Stimulated activated CD8-positive, alpha-beta memory T cell treated with anti-CD3 and anti-CD28 coated beads, Interleukin-15, amount 100 ng/mL, for 24 hours (primary cell): ENCODE results near the gene TMEM14C.
A peak's percentile ranks its signal among the peaks of the same experiment; 100 is the strongest.

ENCODE experiments used
- DNase-seq: peaks from one replicate; pipeline ENCODE4 v3.0.0-alpha.2; 2020; ENCODE audit warnings: low read depth

The TMEM14C gene

DNA sequence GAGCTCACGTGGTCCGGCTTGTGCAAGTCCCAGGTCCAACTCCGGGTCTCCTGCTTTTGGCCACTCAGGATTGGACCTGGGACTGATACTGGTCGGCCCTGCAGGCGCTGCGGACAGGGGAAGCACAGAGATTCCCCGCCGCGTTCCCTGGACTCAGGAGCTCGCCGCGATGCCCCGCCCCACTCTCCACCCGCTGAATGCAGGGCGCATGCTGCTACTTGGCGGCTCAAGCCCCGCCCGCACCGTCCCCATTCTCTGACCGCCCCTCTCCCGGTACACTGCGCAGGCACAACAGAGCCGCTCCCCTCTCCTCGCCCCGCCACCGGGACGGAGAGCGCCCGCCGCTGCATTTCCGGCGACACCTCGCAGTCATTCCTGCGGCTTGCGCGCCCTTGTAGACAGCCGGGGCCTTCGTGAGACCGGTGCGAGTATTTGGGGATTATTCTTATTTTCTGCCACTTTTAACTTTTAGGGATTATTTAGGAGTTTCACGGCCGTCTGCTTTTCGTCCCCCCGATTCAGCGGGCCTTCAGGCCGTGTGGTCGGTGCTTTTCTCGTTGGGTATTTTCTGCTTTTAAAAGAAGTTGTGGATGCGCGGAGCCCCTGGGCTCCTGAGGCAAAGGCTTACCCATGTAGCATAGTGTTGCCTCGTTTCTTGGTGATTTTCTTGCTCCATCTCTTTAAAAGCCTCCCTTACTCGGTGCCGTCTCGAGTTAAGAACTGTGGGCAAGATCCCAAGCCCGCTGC is at the start of gene TMEM14C:
Gene TMEM14C, plus strand, starts transcription at position 251 of the 747 bp plus-strand sequence. CDS start 1,544 bp downstream, outside the sequence.
- DNase-seq, result peak; percentile 67

DNA sequence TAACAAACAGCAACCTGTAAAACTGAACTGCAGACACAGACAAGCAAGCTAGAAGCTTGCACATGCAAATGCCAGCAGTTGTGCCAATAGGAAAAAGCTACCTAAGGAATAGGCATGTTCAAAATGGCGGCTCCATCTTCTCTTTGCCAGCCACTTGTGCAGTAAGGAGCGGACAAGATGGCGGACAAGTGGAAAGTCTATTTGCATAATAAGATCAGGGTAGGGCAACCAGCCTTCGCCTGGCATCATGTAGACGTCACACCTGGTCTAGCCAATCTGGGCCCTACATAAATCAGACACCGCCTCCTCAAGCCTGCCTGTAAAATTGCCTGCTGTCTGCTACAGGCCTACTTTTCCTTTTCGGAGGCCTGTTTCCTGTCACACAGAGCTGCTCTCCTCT is 46.5 kb upstream of the TMEM14C start:
- DNase-seq, result no peak

DNA sequence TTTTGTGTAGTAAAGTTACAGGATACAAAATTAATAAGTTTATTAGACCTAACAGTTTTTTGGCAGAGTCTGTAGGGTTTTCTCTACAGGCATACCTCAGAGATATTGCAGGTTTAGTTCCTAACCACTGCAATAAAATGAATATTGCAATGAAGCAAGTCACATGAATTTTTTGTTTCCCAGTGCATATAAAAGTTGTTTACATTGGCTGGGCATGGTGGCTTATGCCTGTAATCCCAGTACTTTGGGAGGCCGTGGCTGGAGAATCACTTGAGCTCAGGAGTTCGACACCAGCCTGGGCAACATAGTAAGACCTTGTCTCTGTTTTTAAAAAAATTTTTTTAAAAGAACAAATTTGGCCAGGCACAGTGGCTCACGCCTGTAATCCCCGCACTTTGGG is 44.4 kb upstream of the TMEM14C start:
- DNase-seq, result no peak

DNA sequence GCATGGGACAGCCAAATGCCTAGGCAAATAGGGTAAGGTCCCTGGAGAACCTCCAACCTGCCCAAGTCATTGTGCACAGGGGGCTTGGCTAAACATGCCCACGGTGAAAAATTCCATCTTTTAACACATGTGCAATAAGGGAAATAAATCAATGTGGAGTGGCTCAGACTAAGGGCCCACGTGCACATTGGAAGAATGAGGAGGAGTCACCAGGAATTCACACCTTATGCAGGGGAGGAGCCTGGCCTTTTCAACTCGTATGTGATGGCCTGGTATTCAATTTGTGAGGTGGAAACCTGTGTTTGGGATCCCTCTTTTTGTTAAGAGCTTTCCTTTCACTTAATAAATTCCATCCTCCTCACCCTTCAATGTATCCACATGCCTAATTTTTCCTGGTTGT is 41.1 kb upstream of the TMEM14C start:
- no peak for DNase-seq

DNA sequence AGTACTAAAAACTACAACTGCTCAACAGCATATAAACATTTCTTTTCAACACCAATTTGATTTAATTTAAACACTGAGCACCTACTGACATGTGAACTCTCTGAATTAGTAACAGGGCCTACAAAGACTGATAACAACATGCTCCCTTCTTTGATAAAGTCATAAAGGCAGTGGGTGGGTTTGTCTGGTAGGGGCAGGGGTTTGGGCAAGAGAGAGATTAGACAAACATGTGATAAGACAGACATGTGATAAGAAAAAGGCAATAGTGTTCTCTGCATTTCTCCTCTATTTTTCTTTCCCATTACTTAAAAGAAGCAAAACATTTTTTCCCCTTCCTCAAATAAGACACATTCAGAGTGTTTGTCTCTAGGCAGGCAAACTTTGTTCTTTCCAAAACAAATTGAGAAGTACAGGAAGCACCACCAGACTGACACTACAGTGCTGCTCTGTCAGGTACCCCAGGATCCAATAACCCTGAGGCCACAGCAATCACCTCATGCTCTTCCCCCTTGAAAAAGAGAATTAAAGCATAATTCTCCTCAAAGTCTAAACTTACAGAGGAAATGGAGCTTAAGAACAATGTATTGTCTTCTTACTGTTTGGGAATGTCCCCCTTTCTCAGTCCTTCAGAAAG is 40.4 kb upstream of the TMEM14C start:
- no peak for DNase-seq

DNA sequence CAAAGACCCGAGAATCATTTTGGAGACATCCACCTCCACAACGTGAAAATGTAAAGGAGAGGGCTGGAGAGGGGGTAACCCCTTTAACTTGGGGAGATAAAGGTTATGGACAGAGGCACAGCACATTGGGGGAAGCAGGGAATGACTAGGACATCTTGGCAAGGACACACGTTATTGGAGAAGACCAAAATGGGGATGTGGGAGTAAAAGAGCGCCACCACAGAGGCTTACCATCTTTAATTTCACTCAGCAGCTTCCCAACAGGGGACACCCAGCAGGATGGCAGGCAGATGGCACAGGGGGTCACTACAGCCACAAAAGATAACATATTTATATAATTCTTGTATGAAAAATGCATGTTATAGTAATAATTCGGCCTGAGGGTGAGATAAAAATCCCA is 38.3 kb upstream of the TMEM14C start:
- no peak for DNase-seq

DNA sequence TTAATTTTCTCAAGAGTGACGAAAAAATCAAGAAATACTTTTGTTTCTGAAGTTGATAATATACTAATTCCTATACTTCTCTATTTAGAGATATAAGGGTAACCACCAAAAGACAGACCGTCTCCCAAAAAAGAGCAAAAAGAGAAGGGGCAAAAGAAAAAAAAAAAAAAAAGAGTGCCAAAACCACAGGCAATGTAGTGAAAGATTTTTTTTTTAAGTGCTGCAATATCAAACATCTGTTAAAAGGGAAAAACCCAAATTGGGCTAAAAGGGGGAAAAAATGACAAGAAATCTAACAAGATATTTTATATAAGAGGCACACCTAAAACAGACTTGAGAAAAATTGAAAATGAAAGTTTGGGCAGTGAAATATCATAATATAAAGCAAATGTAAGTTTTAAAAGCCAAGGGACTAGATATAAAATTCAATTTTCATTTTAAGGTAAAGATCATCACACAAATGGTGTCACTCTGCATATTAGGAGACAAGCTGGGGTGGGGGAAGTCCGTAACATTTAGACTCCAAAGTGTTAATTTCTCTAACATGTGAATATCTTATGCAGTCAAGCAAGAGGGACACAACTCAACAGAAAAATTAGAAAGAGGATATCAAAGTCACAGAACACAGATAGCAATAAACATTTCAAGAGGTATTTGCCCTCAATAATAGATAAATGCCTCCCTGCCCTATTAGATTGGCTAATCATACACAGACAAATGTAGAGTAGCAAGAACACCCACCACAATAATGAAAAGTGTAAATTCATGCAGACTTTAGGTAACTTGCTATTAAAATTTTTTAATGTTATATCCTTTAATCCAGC is 37.6 kb upstream of the TMEM14C start:
- DNase-seq, result no peak

DNA sequence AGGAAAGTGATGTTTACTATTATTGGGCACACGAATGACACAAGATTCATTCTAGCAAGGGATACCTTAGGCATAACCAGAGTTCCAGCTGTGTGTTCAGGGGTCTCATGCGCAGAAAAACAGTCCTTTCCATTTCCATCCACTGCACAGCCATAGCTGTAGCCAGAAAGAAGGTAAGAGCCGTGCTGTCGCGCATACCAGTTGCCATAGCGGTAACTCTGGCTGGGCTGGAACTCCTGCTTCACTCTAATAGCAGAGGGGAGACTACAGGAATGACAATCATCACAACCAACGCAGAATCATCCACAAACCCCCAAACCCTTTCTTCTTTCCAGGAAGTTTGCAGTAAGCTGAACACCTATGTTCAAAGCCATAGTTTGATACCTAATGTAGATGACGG is 36.0 kb upstream of the TMEM14C start:
- DNase-seq, result no peak

DNA sequence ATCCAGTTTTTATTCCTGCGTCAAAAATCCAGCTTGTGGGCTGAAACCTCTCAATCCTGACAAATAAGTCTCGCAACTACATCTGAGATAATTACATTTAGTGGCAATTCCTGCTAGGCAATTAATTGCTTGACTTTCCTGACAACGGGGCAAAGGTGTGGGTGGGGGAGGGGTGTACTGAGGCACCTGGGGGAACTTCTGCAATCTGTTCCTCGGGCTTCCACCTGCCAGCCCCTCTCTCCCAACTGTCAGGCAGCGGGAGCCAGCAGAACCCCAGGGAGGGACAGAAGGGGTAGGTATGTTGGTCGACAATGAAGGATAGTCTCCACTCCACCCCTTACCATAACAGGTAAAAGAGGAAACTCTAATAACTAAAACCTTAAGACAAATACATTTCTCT is 35.3 kb upstream of the TMEM14C start:
- DNase-seq, result no peak

DNA sequence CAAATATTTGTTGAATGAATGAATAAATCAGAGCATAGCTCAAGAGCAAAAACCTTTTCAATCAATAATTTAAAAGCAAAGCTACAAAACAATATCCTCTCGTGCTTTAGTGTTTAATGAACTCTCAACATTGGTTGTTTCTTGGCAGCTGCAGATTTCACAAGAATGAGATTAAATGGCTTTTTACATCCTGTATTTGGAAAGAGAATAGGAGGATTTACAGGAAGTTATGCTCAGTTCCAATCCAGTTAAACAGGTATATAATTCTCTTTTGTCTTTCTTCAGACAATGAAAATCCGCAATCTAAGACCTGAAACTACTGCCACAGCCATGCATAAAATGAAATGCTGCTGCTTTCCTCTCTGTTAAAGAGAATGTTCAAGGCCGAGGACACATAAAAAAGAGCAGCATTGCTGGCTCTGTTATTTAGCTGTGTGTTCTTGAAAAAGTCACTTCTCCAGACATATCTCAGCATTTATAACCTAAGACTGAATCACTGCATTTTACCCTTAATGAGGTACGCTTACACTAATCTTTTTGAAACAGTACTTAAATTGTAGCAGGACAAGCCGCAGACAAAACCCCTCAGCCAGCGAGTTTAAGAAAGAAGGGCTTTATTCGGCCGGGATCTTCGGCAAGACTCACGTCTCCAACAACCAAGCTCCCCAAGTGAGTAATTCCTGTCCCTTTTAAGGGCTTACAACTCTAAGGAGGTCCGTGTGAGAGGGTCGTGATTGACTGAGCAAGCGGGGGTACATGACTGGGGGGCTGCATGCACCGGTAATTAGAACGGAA is 32.0 kb upstream of the TMEM14C start:
- DNase-seq, result no peak

DNA sequence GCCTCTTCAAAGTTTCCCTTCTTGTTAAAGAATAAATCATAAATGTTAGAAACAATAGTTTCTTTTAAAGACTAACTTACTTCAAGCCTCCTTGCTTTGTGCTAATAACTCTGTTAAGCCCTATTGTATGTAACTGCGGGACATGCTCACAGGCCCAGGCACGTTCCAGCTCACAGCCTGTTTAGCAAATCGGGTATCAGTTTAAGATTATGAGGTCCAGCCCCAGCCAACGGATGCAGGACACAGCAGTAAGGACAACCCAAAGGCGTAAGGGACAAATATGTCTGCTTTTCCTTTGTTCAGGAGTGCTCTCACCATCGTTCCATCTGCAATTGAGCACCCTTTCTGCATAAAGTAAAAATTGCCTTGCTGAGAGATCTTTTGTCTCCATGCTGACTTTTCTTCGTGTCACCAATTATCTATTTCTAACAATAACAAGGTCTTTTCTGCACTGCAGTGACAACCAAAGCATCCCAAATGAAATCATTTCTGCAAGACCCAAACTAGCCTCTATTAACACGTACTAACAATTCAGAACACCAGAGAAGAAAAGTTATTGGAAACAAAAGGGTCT is 29.8 kb upstream of the TMEM14C start:
- no peak for DNase-seq

DNA sequence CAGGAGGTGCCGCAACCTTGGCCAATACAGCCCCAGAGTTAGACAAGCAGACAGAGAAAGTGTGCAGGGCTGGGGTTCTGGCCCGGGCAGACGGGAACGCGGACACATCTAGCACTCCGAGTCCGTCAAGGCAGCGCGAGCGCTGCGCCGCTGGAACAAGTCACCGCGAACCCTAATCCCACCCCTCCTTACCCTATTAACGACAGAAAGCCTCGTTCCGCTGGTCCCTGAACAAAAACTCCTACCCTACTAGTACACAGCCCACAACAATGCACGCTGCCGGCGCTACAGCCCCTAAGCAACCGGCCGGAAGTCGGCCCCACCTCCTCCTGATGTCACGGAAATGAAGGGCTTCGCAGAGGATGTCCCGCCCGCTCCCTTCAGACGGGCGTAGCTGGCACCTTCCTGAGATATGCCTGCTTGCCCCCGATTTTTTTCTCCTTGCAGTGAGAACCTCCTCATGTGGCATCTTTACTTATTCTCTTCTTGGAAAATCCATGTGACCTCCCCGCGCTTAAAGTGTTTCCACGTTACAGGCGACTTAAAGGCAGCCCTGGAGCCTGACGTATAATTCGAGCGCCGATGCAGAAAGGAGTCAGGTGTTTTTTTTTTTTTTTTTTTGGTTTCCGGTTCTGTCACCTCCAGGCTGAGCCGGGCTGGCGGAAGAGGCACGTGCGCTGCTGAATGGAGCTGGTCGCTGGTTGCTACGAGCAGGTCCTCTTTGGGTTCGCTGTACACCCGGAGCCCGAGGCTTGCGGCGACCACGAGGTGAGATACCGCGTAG is 28.4 kb upstream of the TMEM14C start, which contains the start of the genes C6orf52 and PAK1IP1:
Gene C6orf52, minus strand, starts transcription at position 315 of the 784 bp plus-strand sequence. CDS start 7,066 bp downstream, outside the sequence.
Gene PAK1IP1, plus strand, starts transcription at position 671 of the 784 bp plus-strand sequence. Its CDS starts 14 bp downstream, at position 685.
- DNase-seq, result peak; percentile 79

DNA sequence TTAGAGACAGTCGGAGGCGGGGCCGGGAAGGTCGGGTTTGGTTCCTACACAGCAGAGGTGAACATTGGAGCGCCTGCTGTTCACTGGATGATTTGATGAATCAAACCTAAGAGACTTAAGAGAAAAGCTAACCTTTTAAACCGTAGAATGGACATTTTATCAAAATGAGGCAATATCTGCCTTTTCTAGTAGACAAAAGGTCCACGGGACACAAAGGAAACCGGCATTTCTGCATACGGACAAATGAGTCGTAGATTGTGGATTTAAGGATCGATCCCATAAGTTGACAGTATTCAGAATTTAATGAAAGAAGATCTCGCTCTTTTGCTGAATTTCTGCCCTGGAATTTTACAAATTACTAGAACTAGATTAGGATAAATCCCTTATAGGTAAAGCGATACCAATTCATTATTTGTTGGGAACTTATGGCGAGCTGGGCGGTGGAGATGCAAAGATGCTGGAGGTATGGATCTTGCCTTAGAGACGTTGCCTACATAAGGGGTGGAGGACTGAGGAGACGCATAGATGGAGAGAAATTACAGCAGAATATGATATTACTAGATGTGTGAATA is 27.7 kb upstream of the TMEM14C start:
- DNase-seq, result no peak

DNA sequence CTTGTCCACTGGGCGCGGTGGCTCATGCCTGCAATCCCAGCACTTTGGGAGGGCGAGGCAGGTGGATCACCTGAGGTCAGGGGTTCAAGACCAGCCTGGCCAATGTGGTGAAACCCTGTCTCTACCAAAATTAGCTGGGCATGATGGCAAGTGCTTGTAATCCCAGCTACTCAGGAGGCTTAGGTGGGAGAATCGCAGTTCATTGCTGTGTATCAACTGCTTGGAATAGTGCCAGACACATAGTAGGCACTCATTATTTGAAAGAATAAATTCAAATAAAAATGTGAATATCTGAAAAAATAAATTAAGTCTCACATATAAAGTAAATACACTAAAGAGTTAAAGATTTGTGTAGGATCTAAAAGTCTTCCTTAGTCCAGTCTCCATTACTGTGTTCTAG is 26.2 kb upstream of the TMEM14C start:
- no peak for DNase-seq

DNA sequence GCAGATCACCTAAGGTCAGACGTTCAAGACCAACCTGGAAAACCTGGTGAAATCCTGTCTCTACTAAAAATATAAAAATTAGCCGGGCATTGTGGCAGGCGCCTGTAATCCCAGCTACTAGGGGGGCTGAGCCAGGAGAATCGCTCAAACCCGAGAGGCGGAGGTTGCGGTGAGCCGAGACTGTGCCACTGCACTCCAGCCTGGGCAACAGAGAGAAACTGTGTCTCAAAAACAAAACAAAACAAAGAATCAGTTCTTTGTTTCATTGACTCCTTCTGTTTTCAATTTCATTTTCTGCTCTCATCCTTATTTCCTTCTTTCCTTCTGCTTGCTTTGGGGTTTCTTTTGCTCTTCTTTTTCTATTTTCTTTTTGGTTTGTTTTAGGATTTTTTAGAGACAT is 8.9 kb upstream of the TMEM14C start:
- DNase-seq, result no peak

DNA sequence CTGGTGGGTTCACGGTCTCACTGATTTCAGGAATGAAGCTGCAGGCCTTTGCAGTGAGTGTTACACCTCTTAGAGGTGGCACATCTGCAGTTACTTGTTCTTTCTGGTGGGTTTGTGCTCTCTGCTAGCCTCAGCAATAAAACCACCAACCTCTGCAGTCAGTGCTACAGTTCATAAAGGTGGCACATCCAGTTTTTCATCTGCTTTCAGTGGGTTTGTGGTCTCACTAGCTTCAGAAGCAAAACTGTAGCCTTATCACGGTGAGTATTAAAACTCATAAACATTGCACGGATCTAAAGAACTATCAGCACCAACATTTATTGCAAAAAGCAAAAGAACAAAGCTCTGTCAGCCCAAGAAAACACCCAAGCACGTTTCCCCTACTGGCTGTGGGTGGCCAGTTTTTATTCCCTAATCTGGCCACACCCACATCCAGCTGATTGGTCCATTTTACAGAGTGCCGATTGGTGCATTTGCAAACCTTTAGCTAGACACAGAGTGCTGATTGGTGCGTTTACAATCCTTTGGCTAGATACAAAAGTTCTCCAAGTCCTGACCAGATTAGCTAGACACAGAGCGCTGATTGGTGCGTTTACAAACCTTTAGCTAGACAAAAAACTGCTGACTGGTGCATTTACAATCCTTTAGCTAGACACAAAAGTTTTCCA is 3.4 kb upstream of the TMEM14C start:
- no peak for DNase-seq

DNA sequence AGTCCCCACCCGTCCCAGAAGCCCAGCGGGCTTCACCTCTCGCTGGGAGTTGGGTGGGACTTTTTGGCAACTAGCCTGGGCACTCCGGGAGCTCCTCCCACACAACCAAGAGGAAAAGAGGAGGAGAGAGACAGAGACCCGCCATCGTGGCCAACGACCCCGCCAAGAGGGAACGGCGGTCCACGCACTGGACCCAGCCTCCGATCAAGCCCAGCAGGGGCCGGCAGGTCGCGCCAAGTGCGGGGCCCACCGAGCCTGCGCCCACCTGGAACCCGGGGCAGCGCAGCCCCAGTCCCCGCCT is 3.0 kb upstream of the TMEM14C start:
- no peak for DNase-seq

DNA sequence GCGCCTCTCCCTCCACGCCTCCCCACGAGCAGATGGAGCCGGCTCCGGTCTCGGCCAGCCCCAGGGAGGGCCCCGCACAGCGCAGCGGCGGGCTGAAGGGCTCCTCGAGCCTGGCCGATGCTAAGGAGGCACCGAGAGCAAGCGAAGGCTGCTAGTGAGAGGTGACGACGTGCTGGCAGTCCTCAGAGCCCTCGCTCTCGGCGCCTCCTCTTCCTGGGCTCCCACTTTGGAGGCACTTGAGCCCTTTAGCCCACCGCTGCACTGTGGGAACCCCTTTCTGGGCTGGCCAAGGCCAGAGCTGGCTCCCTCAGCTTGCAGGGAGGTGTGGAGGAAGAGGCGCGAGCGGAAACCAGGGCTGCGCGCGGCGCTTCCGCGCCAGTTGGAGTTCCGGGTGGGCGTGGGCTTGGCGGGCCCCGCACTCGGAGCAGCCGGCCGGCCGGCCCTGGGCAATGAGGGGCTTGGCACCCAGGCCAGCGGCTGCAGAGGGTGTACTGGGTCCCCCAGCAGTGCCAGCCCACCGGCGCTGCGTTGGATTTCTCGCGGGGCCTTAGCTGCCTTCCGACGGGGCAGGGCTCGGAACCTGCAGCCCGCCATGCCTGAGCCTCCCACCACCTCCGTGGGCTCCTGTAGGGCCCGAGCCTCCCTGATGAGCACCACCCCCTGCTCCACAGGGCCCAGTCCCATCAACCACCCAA is 2.5 kb upstream of the TMEM14C start:
- peak; percentile 33 for DNase-seq
